Breast epithelium (tissue), 4 donors: ENCODE data around the gene ST6GALNAC3. TPM values are rescaled to one million over a fixed set of nuclear protein-coding genes. Genes with fewer than 3 reads are reported as not detected.

Source experiments
- DNase-seq, 2 donors: peaks; one replicate each; pipeline ENCODE4 v3.0.0-alpha.2; 2019; ENCODE audit warnings: low spot score in 2 of 2
- H3K27ac ChIP-seq, 2 donors: fragments of 200-600 bp; sonication (generic) in 1 of 2; one replicate each; pipeline ENCODE4 v1.5.1; 2016 to 2019; ENCODE audit warnings: mild to moderate bottlenecking in 1 of 2
- H3K27me3 ChIP-seq, 2 donors: fragments of 200-600 bp; sonication (generic) in 1 of 2; one replicate each; pipeline versions ENCODE4 v1.5.1 to v1.6.0; 2017 to 2019; ENCODE audit warnings: control low read depth in 1 of 2, mild to moderate bottlenecking in 1 of 2
- H3K36me3 ChIP-seq: fragments of 200-600 bp; one replicate; pipeline ENCODE4 v1.5.1; 2019
- H3K4me1 ChIP-seq, 2 donors: fragments of 200-600 bp; sonication (generic); one replicate each; pipeline ENCODE4 v1.5.1; 2016 to 2019; ENCODE audit warnings: control low read depth in 1 of 2
- H3K4me3 ChIP-seq, 3 donors: fragments of 200-600 bp; sonication (generic); 1 replicate in 2 of 3; 2 replicates in 1 of 3; pipeline ENCODE4 v1.5.1; 2016 to 2019; ENCODE audit warnings: mild to moderate bottlenecking in 3 of 3, moderate library complexity in 2 of 3
- H3K9me3 ChIP-seq, 2 donors: fragments of 200-600 bp; sonication (generic) in 1 of 2; one replicate each; pipeline ENCODE4 v1.5.1; 2016 to 2019; ENCODE audit warnings: control low read depth in 1 of 2
- CTCF ChIP-seq, 3 donors: fragments of 450-650 bp; IDR thresholded peaks; one replicate each; pipeline ENCODE4 v1.5.1; 2016 to 2017; ENCODE audit warnings: antibody characterized with exemption in 3 of 3, mild to moderate bottlenecking in 3 of 3, moderate library complexity in 3 of 3
- POLR2A ChIP-seq: fragments of 450-650 bp; IDR thresholded peaks from one replicate; pipeline ENCODE4 v1.6.1; 2016; ENCODE audit warnings: antibody characterized with exemption, mild to moderate bottlenecking, moderate library complexity
- POLR2AphosphoS5 ChIP-seq, 3 donors: sonication (generic); formaldehyde crosslinking; IDR thresholded peaks; one replicate each; pipeline ENCODE4 v1.6.1; 2017; ENCODE audit warnings: antibody characterized with exemption in 3 of 3
- intact Hi-C: fragments of 100-400 bp; cut with DNase I; formaldehyde crosslinking; loops from one replicate; pipeline ENCODE4 v1.15.1; 2023; ENCODE audit warnings: low total_unique reads
- total RNA-seq, 3 donors: library from RNA; depleted of rRNA; stranded (reverse); fragments of >200 nt; gene quantifications; one replicate each; pipeline ENCODE4 v1.1.0, GENCODE V29; 2016

ST6GALNAC3 gene
- total RNA-seq, 3 donors from 2014 or later: 4.1 to 14.4 (median 8.5) TPM

- Histone ChIP-seq H3K27ac (no peak overlapping the region), H3K36me3 (no peaks in the 10 kb centered on the region), H3K27me3 (no peaks in the 10 kb centered on the region), H3K9me3 (no peaks in the 10 kb centered on the region), H3K4me1 (no peaks in the 10 kb centered on the region), H3K4me3 (no peak overlapping the region)
- TF ChIP-seq POLR2AphosphoS5 (IDR thresholded peaks at IDR 0.05) (no peak), POLR2A (no peak), CTCF (IDR thresholded peaks at IDR 0.05) (no peak)
- intact Hi-C loops: no loop called here
- no peak for DNase-seq
Measured at GRCh38 chr1:76209648-76210047, 135.1 kb downstream of the ST6GALNAC3 start.

- no peak overlapping the region for H3K27ac ChIP-seq
- intact Hi-C loops: no loop called here
- DNase-seq: no peak
- H3K27me3 ChIP-seq: no peaks in the 10 kb centered on the region
- no peak overlapping the region for H3K4me3 ChIP-seq
- H3K36me3 ChIP-seq: no peaks in the 10 kb centered on the region
- H3K9me3 ChIP-seq: no peaks in the 10 kb centered on the region
- H3K4me1 ChIP-seq: no peaks in the 10 kb centered on the region
- TF ChIP-seq POLR2AphosphoS5 (IDR thresholded peaks at IDR 0.05) (no peak), POLR2A (no peak), CTCF (IDR thresholded peaks at IDR 0.05) (no peak)
Measured at GRCh38 chr1:76210160-76210559, 135.6 kb downstream of the ST6GALNAC3 start.

- intact Hi-C loops: no loop called here
- Histone ChIP-seq H3K4me3 (no peak overlapping the region), H3K9me3 (no peaks in the 10 kb centered on the region), H3K27ac (no peak overlapping the region), H3K4me1 (no peaks in the 10 kb centered on the region), H3K36me3 (no peaks in the 10 kb centered on the region), H3K27me3 (no peaks in the 10 kb centered on the region)
- TF ChIP-seq POLR2A (no peak), CTCF (IDR thresholded peaks at IDR 0.05) (no peak), POLR2AphosphoS5 (IDR thresholded peaks at IDR 0.05) (no peak)
- no peak for DNase-seq
Measured at GRCh38 chr1:76218888-76219287, 144.3 kb downstream of the ST6GALNAC3 start.

GRCh38 chr1:76219366-76219818 is 144.8 kb downstream of the ST6GALNAC3 start:
- Histone ChIP-seq H3K4me3 (no peak overlapping the region), H3K27ac (no peak overlapping the region), H3K4me1 (no peaks in the 10 kb centered on the region), H3K36me3 (no peaks in the 10 kb centered on the region), H3K9me3 (no peaks in the 10 kb centered on the region), H3K27me3 (no peaks in the 10 kb centered on the region)
- TF ChIP-seq POLR2A: no peak
- TF ChIP-seq CTCF (IDR thresholded peaks at IDR 0.05): no peak
- TF ChIP-seq POLR2AphosphoS5 (IDR thresholded peaks at IDR 0.05): no peak
- intact Hi-C loops: no loop called here
- no peak for DNase-seq

- no peak overlapping the region for H3K27ac ChIP-seq
- TF ChIP-seq POLR2A (no peak), POLR2AphosphoS5 (IDR thresholded peaks at IDR 0.05) (no peak), CTCF (IDR thresholded peaks at IDR 0.05) (no peak)
- no peak overlapping the region for H3K4me3 ChIP-seq
- H3K9me3 ChIP-seq: no peaks in the 10 kb centered on the region
- no peaks in the 10 kb centered on the region for H3K36me3 ChIP-seq
- no peaks in the 10 kb centered on the region for H3K27me3 ChIP-seq
- intact Hi-C loops: no loop called here
- H3K4me1 ChIP-seq: no peaks in the 10 kb centered on the region
- DNase-seq: no peak
Measured at GRCh38 chr1:76224752-76225151, 150.2 kb downstream of the ST6GALNAC3 start.
